Stimulated activated CD8-positive, alpha-beta memory T cell treated with anti-CD3 and anti-CD28 coated beads, Interleukin-15, amount 100 ng/mL, for 4 hours (primary cell): ENCODE measurements around the gene SLAIN2.

Experiments used
- DNase-seq, 2 donors: peaks; one replicate each; pipeline ENCODE4 v3.0.0-alpha.2; 2020; ENCODE audit warnings: low read depth in 2 of 2

The SLAIN2 gene

GRCh38 chr4:48369771-48370170 lies 28.4 kb downstream of the SLAIN2 start:
- no peak for DNase-seq

GRCh38 chr4:48370260-48371134 lies 29.2 kb downstream of the SLAIN2 start:
- DNase-seq = no peak

DNA sequence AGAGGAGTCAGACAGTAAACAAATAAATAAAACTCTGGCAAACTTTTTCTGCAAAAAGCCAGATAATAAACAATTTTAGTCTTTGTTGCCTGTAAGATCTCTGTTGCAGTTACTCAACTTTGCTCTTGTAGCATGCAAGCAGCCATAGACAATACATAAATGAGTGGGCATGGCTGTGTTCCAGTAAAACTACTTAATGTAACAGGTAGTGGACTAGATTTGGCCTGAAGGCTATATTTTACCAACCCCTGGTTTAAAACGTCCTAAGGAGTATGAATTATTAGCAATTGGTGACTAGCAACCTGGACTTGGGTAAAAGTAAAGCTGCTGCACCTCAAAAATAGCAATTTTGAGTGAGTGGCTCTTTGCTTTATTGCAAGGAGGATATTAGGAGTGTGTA lies 30.9 kb downstream of the SLAIN2 start:
- no peak for DNase-seq

GRCh38 chr4:48375651-48376304 lies 34.4 kb downstream of the SLAIN2 start:
- DNase-seq = no peak

DNA sequence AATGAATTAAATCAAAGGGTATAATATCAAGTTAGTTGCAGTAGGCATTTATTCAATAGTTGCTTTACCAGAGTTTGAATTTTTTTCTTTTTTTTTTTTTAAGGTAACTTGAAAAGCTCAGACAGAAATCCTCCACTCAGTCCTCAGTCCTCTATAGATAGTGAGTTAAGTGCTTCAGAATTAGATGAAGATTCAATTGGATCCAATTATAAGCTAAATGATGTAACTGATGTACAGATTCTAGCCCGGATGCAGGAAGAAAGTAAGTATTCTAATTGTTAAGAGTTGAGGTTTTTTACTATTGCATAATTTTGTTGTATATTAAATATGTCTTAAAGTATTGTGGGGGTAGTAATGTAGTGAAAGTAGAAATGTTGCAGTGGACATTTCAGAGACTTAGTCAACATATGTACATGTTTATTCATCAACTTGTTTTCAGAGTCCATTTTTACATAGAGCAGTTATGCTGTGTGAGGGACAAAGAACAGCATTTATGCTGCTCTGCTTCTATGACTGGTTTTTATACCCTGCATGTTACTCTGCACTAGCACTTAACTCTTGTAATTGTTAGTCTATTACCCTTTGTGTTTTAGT lies 38.4 kb downstream of the SLAIN2 start:
- no peak for DNase-seq

DNA sequence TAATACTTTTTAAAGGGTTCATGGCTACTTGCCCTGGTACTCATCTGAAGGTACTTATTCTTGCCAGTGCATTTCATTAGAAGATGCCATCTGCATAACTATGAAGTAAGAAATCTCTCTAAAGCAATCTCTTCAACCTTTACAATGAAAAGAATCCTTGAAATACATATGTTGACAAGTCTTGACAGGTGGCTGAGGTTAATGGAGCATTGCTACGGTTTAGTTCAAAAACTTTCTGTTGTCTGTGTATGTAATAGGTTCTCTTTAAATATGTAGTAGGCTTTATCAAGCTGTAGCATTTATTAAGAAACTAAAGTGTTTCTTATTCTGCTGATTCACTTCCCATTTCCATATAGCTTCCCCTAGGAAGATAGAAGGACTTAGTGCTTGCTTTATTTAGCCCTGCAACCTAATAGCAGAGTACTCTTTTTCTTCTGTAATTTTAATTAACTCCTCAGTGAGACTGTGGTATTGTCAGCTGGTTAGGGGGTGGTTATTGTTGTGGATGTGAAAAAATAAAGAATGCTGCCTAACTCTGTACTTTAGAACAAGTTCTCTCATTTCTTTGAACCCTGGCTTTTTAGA lies 39.3 kb downstream of the SLAIN2 start:
- DNase-seq = no peak

GRCh38 chr4:48388525-48389154 lies 47.3 kb downstream of the SLAIN2 start:
- DNase-seq = no peak

- DNase-seq = no peak
Measured at GRCh38 chr4:48396043-48396442, 54.7 kb downstream of the SLAIN2 start.

GRCh38 chr4:48400416-48400815 lies 59.1 kb downstream of the SLAIN2 start:
- DNase-seq = no peak

- DNase-seq = no peak
Measured at GRCh38 chr4:48403358-48403757, 62.0 kb downstream of the SLAIN2 start.

DNA sequence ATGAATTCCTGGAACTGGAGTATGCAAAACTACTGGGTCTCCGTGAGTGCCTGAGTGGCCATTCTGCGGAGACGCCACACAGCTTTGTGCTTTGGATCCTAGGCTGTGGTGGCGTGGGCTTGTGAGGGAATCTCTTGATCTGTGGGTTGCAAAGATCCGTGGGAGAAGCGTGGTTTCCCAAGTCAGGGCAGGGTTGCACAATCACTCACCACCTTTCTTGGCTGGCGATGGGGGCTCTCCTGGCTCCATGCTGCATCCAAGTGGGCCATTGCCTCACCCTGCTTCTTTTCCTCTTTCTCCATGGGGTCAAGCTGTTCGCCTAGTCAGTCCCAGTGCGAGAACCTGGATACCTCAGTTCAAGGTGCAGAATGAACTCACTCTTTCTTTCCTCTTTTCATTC lies 62.5 kb downstream of the SLAIN2 start:
- no peak for DNase-seq

DNA sequence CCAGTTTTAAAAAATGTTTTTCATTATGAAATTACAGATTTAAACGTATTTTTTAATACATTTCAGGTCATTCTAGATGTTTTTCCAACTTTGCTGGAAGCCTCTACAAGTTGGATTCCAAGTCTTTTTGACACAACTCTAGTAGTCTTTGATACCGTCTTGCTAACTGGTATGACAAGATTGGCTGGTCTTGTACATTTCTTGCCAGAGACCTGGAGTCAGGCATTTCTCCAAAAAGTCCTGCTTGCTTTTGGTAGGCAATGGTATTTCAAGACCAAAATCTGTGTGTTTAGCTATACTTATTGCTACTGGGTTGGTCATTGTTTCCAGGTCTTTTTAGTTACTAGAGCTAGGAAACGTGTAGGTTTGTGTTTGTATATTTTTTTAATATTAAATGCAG lies 64.6 kb downstream of the SLAIN2 start:
- no peak for DNase-seq

DNA sequence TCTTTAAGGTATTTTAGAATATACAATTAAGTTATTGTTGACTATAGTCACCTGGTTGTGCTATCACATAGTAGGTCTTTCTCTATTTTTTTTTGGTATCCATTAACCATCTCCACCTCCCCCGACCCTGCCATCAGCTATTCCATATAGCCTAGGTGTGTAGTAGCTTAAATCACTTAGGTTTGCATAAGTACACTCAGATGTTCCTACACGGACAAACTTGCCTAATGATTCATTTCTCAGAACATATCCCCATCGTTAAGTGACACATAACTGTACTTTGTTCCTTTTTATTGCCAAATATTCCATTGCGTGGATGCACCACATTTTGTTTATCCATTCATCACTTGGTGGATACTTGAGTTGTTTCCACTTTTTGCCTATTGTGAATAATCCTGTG lies 67.9 kb downstream of the SLAIN2 start:
- no peak for DNase-seq

DNA sequence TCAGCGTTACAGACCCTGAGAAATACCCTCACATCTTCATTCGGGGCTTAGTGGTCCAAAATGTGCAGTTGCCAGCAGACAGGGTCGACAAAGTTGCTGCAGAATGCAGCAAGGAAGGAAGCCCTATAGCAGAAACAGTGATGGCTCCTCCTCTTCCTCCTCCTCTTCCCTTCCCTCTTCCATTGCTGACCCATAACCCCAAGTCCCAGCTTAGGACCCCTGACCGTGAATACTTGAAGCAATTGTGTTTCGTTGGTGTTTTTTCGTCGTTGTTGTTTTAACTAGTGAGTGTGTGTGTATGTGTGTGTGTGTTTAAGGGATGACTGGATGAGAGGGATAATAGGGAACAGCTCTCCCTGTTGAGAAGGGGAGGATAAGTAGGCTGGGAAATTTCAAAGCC lies 69.5 kb downstream of the SLAIN2 start:
- no peak for DNase-seq

GRCh38 chr4:48420144-48420543 lies 78.8 kb downstream of the SLAIN2 start:
- no peak for DNase-seq

GRCh38 chr4:48421101-48421500 lies 79.8 kb downstream of the SLAIN2 start:
- no peak for DNase-seq

GRCh38 chr4:48428926-48429325 lies 87.6 kb downstream of the SLAIN2 start:
- no peak for DNase-seq

GRCh38 chr4:48429709-48430474 lies 88.6 kb downstream of the SLAIN2 start:
- no peak for DNase-seq

GRCh38 chr4:48431401-48431800 lies 90.1 kb downstream of the SLAIN2 start:
- no peak for DNase-seq

DNA sequence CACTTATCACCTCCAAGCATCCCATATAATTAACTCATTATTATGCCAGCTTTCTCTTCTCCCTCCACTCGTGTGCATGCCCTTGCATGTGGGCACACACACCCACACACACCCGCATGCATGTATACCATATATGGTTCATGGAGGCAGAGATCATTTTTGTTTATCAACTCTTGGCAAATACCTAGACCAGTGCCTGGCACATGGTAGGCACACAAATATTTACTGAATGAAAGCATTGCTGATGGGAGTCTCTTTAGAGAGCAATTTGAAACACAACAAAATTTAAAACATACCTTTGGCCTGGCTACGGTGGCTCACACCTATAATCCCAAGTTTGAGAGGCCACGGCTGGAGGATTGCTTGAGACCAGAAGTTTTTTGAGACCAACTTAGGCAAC lies 90.7 kb downstream of the SLAIN2 start:
- DNase-seq = no peak

GRCh38 chr4:48436318-48436717 lies 95.0 kb downstream of the SLAIN2 start:
- DNase-seq = no peak
